ENCODE results near the gene SULT4A1. TPM values are rescaled to one million over a fixed set of nuclear protein-coding genes. Genes with fewer than 3 reads are reported as not detected.

Gene SULT4A1
- total RNA-seq, 1 experiment from 2014 or later, result 12.6 TPM

DNA sequence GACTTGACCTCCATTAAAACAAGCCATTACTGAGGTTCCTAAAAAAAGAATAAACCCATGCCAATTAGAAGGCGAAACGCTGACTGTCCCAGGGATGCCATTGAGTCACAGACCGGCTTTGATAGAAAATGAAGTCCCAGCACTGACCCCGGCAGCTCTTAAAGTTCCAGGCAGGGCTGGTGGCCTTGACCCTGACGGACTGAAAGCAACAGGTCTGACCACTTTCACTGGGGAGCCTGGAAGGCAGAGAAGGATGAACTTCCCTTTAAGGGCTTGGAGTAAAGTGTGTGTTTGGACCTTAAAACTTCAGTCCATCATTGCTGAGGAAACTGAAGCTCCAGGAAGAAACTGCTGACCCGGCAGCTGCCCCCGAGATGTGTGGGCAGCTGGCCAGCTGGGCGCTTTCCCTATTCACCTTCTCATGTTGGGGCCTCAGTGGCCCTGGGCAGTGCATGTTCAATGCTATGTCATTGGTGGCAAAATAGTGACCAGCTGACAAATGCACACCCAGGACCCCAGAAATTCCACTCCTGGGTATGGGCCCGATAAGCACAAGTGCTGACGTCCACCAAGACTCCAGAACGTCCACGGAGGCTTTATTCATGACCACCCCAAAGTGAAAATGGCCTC is 31.3 kb downstream of the SULT4A1 start:
- no peak for ATAC-seq
- TF ChIP-seq MYBL2 (CRISPR knock-in tag; IDR thresholded peaks at IDR 0.05) (no peak), FOXP1 (CRISPR knock-in tag; IDR thresholded peaks at IDR 0.05; ENCODE audit: borderline replicate concordance) (no peak), MXD4 (CRISPR knock-in tag; IDR thresholded peaks at IDR 0.05; ENCODE audit: borderline replicate concordance) (no peak), JUN (CRISPR knock-in tag; IDR thresholded peaks at IDR 0.05) (no peak), TEAD4 (CRISPR knock-in tag; IDR thresholded peaks at IDR 0.05) (no peak), PRRX2 (CRISPR knock-in tag; IDR thresholded peaks at IDR 0.05) (no peak), ZNF396 (CRISPR knock-in tag; IDR thresholded peaks at IDR 0.05; ENCODE audit: borderline replicate concordance) (no peak)
- TF ChIP-seq, protein P1, sequence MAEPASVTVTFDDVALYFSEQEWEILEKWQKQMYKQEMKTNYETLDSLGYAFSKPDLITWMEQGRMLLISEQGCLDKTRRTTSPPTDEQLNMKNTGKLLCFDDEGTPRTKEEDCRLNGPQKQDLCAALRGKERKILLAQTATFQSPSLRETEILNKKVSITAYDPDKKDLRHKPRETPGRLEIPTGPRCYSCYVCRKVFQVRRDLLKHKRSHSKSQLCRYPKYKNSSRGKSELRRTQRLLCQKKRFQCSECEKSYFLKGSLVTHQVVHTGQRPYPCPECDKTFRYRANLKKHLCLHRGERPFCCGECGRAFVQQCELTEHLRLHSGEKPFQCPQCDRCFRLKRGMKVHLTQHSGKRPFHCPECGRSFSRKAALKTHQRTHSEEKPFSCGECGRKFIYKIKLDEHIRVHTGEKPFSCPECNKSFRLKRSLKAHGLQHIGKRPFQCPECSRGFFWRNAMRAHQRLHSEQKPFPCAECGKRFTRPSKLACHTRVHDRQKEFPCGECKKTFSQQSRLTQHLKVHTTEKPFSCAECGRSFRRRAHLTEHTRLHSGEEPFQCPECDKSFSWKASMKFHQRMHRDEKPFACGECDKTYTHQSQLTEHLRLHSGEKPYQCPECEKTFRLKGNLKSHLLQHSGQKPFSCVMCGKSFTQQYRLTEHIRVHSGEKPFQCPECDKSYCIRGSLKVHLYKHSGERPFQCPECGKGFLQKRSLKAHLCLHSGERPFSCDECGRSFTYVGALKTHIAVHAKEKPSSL (CRISPR knock-in tag; conservative IDR thresholded peaks at IDR 0.05), result no peak
- TF ChIP-seq, protein P2, sequence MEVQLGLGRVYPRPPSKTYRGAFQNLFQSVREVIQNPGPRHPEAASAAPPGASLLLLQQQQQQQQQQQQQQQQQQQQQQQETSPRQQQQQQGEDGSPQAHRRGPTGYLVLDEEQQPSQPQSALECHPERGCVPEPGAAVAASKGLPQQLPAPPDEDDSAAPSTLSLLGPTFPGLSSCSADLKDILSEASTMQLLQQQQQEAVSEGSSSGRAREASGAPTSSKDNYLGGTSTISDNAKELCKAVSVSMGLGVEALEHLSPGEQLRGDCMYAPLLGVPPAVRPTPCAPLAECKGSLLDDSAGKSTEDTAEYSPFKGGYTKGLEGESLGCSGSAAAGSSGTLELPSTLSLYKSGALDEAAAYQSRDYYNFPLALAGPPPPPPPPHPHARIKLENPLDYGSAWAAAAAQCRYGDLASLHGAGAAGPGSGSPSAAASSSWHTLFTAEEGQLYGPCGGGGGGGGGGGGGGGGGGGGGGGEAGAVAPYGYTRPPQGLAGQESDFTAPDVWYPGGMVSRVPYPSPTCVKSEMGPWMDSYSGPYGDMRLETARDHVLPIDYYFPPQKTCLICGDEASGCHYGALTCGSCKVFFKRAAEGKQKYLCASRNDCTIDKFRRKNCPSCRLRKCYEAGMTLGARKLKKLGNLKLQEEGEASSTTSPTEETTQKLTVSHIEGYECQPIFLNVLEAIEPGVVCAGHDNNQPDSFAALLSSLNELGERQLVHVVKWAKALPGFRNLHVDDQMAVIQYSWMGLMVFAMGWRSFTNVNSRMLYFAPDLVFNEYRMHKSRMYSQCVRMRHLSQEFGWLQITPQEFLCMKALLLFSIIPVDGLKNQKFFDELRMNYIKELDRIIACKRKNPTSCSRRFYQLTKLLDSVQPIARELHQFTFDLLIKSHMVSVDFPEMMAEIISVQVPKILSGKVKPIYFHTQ (CRISPR knock-in tag; IDR thresholded peaks at IDR 0.05), result no peak
- H3K4me3 Mint-ChIP-seq, result no peak overlapping the region
- DNase-seq (ENCODE audit: low spot score), result no peak
- peaks cover 9% of the 10 kb centered on the region for H3K4me1 Mint-ChIP-seq
- H3K27ac Mint-ChIP-seq, result no peak overlapping the region
- POLR2A ChIA-PET, result no interaction called here
- peaks cover under 1% of the 10 kb centered on the region; the same call in 1 of the 2 replicates for H3K36me3 Mint-ChIP-seq
- CTCF ChIA-PET, result interaction anchor here (6.3 kb wide), 1 partner anchor 53 kb away, joined by 69 read pairs; no protein-coding TSS in a partner anchor
- no peaks in the 10 kb centered on the region for H3K9me3 Mint-ChIP-seq
- H3K27me3 Mint-ChIP-seq (ENCODE audit: low read depth), result no peaks in the 10 kb centered on the region

DNA sequence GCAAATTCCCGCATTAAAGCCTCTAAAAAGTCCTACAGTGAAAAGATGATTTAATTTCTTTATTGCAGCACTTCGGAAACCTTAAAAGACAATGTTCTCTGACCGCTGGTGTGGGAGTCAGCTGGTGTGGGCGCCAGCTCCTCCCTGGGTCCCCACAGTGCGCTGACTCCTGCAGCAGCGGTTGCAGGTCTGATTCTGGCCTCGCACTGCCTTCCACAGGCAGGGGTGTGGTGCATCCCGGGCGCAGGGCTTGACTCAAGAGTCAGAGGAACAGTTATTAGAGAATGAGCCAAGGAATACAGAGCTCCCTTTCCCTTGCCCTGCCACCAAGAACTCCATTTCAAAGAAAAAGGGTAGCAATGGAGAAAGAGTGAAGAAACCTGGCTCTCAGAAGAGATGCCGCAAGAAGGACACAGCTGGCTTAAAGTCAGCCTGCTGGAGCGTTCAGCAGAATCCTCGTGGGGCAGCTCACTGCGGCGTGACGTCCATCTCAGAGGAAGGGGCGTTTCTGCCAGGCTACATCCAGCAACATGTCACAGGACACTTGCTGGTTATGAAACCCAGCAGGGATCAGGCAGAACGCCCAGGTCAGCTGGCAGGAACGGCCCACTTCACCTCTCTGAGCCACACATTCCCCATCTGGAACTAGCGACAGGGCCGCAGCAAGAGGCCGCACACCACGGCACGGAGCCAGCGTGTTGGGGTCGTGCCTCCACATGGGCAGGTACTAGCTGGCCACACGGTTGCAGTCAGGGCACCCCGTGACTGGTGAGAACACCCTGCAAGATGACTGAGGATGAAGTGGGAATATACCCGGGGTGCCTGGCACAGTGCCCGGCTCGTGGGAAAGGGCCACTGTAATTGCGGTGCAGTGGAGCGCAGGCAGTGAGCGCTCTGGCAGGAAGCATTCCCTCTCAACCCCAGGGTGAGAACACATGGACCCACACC is 32.1 kb downstream of the SULT4A1 start:
- Mint-ChIP-seq H3K4me1 (peaks cover 18% of the 10 kb centered on the region), H3K27me3 (ENCODE audit: low read depth) (no peaks in the 10 kb centered on the region), H3K4me3 (no peak overlapping the region), H3K36me3 (peaks cover 6% of the 10 kb centered on the region), H3K27ac (no peak overlapping the region), H3K9me3 (no peaks in the 10 kb centered on the region)
- ATAC-seq, result no peak
- DNase-seq (ENCODE audit: low spot score), result no peak
- CTCF ChIA-PET, result interaction anchor here (0.6 to 6.3 kb wide), 4 partner anchors 17 to 151 kb away, joined by 3 to 69 read pairs (median 11); no protein-coding TSS in a partner anchor
- POLR2A ChIA-PET, result no interaction called here
- TF ChIP-seq, protein P3, sequence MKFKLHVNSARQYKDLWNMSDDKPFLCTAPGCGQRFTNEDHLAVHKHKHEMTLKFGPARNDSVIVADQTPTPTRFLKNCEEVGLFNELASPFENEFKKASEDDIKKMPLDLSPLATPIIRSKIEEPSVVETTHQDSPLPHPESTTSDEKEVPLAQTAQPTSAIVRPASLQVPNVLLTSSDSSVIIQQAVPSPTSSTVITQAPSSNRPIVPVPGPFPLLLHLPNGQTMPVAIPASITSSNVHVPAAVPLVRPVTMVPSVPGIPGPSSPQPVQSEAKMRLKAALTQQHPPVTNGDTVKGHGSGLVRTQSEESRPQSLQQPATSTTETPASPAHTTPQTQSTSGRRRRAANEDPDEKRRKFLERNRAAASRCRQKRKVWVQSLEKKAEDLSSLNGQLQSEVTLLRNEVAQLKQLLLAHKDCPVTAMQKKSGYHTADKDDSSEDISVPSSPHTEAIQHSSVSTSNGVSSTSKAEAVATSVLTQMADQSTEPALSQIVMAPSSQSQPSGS (CRISPR knock-in tag; IDR thresholded peaks at IDR 0.05; ENCODE audit: borderline replicate concordance, low read depth), result no peak
- TF ChIP-seq RELA (CRISPR knock-in tag; IDR thresholded peaks at IDR 0.05; ENCODE audit: borderline replicate concordance), result no peak
- TF ChIP-seq ELF4 (CRISPR knock-in tag; IDR thresholded peaks at IDR 0.05; ENCODE audit: low read depth), result no peak
- TF ChIP-seq, protein P4, sequence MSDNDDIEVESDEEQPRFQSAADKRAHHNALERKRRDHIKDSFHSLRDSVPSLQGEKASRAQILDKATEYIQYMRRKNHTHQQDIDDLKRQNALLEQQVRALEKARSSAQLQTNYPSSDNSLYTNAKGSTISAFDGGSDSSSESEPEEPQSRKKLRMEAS (CRISPR knock-in tag; IDR thresholded peaks at IDR 0.05), result no peak
- no peak for TF ChIP-seq FOXP1 (CRISPR knock-in tag; IDR thresholded peaks at IDR 0.05; ENCODE audit: borderline replicate concordance)
- no peak for TF ChIP-seq GTF2I (CRISPR knock-in tag; conservative IDR thresholded peaks at IDR 0.05)
- TF ChIP-seq ZNF423 (CRISPR knock-in tag; IDR thresholded peaks at IDR 0.05), result no peak
- TF ChIP-seq, protein P5, sequence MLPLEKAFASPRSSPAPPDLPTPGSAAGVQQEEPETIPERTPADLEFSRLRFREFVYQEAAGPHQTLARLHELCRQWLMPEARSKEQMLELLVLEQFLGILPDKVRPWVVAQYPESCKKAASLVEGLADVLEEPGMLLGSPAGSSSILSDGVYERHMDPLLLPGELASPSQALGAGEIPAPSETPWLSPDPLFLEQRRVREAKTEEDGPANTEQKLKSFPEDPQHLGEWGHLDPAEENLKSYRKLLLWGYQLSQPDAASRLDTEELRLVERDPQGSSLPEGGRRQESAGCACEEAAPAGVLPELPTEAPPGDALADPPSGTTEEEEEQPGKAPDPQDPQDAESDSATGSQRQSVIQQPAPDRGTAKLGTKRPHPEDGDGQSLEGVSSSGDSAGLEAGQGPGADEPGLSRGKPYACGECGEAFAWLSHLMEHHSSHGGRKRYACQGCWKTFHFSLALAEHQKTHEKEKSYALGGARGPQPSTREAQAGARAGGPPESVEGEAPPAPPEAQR (CRISPR knock-in tag; IDR thresholded peaks at IDR 0.05), result no peak
- TF ChIP-seq, protein P6, sequence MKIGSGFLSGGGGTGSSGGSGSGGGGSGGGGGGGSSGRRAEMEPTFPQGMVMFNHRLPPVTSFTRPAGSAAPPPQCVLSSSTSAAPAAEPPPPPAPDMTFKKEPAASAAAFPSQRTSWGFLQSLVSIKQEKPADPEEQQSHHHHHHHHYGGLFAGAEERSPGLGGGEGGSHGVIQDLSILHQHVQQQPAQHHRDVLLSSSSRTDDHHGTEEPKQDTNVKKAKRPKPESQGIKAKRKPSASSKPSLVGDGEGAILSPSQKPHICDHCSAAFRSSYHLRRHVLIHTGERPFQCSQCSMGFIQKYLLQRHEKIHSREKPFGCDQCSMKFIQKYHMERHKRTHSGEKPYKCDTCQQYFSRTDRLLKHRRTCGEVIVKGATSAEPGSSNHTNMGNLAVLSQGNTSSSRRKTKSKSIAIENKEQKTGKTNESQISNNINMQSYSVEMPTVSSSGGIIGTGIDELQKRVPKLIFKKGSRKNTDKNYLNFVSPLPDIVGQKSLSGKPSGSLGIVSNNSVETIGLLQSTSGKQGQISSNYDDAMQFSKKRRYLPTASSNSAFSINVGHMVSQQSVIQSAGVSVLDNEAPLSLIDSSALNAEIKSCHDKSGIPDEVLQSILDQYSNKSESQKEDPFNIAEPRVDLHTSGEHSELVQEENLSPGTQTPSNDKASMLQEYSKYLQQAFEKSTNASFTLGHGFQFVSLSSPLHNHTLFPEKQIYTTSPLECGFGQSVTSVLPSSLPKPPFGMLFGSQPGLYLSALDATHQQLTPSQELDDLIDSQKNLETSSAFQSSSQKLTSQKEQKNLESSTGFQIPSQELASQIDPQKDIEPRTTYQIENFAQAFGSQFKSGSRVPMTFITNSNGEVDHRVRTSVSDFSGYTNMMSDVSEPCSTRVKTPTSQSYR (CRISPR knock-in tag; IDR thresholded peaks at IDR 0.05), result no peak
- TF ChIP-seq, protein P7, sequence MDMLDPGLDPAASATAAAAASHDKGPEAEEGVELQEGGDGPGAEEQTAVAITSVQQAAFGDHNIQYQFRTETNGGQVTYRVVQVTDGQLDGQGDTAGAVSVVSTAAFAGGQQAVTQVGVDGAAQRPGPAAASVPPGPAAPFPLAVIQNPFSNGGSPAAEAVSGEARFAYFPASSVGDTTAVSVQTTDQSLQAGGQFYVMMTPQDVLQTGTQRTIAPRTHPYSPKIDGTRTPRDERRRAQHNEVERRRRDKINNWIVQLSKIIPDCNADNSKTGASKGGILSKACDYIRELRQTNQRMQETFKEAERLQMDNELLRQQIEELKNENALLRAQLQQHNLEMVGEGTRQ (CRISPR knock-in tag; IDR thresholded peaks at IDR 0.05), result no peak
- TF ChIP-seq NR3C1 (CRISPR knock-in tag; conservative IDR thresholded peaks at IDR 0.05; ENCODE audit: low read depth), result no peak

Measured in WTC11 (cell line).